Ovary (tissue), 3 donors: ENCODE measurements around the gene FLRT2.

Source experiments
- EP300 ChIP-seq: sonication (generic); formaldehyde crosslinking; IDR thresholded peaks from one replicate; pipeline ENCODE4 v1.6.1; 2017; ENCODE audit warnings: antibody characterized with exemption
- POLR2A ChIP-seq: fragments of 450-650 bp; IDR thresholded peaks from one replicate; pipeline ENCODE4 v1.6.1; 2017; ENCODE audit warnings: antibody characterized with exemption, mild to moderate bottlenecking, moderate library complexity
- TF ChIP-seq, protein P1 (sequence below), 3 donors: fragments of 450-650 bp in 2 of 3; fragments of 200-600 bp in 1 of 3; IDR thresholded peaks; one replicate each; pipeline versions ENCODE4 v1.5.1 to v1.8.0; 2016 to 2022; ENCODE audit warnings: antibody characterized with exemption in 3 of 3, mild to moderate bottlenecking in 1 of 3
- donor health status: DM: no; HTN: no; CAD: no.

DNA sequence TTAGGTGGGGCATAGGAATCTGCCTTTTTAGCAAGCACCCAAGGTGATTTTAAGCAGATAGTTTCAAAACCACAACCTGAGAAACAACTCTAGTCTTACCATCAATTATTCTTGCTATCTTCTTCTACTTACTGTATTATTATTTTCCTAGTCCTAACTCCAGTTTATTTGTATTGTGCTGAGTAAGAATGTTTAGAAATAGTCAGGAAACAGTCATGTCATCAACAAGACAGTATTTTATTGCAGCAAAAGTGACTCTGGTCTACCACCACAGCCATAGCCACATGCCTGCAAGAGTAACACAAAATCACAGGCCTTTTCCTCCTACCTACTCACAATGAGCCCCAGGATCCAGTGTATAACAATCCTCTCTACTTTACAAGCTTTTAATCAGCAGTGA, 46.3 kb upstream of the FLRT2 start:
- TF ChIP-seq, protein P1, sequence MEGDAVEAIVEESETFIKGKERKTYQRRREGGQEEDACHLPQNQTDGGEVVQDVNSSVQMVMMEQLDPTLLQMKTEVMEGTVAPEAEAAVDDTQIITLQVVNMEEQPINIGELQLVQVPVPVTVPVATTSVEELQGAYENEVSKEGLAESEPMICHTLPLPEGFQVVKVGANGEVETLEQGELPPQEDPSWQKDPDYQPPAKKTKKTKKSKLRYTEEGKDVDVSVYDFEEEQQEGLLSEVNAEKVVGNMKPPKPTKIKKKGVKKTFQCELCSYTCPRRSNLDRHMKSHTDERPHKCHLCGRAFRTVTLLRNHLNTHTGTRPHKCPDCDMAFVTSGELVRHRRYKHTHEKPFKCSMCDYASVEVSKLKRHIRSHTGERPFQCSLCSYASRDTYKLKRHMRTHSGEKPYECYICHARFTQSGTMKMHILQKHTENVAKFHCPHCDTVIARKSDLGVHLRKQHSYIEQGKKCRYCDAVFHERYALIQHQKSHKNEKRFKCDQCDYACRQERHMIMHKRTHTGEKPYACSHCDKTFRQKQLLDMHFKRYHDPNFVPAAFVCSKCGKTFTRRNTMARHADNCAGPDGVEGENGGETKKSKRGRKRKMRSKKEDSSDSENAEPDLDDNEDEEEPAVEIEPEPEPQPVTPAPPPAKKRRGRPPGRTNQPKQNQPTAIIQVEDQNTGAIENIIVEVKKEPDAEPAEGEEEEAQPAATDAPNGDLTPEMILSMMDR (IDR thresholded peaks at IDR 0.05): no peak
- TF ChIP-seq POLR2A: no peak
- TF ChIP-seq EP300: no peak
